K562 (cell line): ENCODE data around the gene SKOR1. TPM values are rescaled to one million over a fixed set of nuclear protein-coding genes. Genes with fewer than 3 reads are reported as not detected.

Source experiments
- ARNT ChIP-seq, 2 experiments: fragments of 450-650 bp; IDR thresholded peaks; 2 replicates each; pipeline ENCODE4 v1.6.1; 2016; ENCODE audit warnings: mild to moderate bottlenecking in 1 of 2
- BCL6 ChIP-seq: fragments of 250-450 bp; sonication (Bioruptor Pico); IDR thresholded peaks from 2 replicates; pipeline ENCODE4 v1.4.0; 2020
- HDAC1 ChIP-seq, 2 experiments: fragments of 450-650 bp; IDR thresholded peaks; 2 replicates each; pipeline ENCODE4 v1.6.1; 2016 to 2017; ENCODE audit warnings: inconsistent platforms in 1 of 2, mild to moderate bottlenecking in 1 of 2, moderate library complexity in 1 of 2
- SIRT6 ChIP-seq: IDR thresholded peaks from one replicate; pipeline ENCODE4 v1.6.1; 2012; ENCODE audit warnings: low read depth, mild to moderate bottlenecking, control low read depth, inconsistent platforms, low read length, moderate library complexity
- XRCC5 ChIP-seq: fragments of 200-400 bp; formaldehyde crosslinking; IDR thresholded peaks from 2 replicates; pipeline ENCODE4 v1.6.1; 2017; ENCODE audit warnings: low read depth, mild to moderate bottlenecking, low read length
- ZNF696 ChIP-seq: fragments of 250-450 bp; sonication (Bioruptor Pico); conservative IDR thresholded peaks from 2 replicates; pipeline ENCODE4 v1.4.0; 2020; ENCODE audit warnings: mild to moderate bottlenecking, moderate library complexity
- polyA plus RNA-seq, 8 experiments: library from polyadenylated mRNA; depleted of rRNA in 4 of 8; stranded (reverse) in 5 of 8; unstranded in 3 of 8; fragments of >200 nt; fragmentation: Nextera tagmentation in 2 of 8; fragmentation: Illumina TruSeq in 1 of 8; extraction: Ambion mirVana in 2 of 8; extraction: Trizol in 1 of 8; gene quantifications; 2 replicates each; pipeline versions ENCODE4 v1.2.1 to v1.2.3, GENCODE V29; 2011 to 2014; ENCODE audit warnings: inconsistent platforms in 1 of 8, missing spikeins in 1 of 8
- total RNA-seq, 7 experiments: library from RNA; depleted of rRNA in 6 of 7; stranded (reverse); fragments of >200 nt in 6 of 7; fragmentation: Illumina TruSeq in 2 of 7; extraction: Trizol in 2 of 7; gene quantifications; 2 replicates each; pipeline versions ENCODE4 v1.2.1 to v1.2.3, GENCODE V29; 2011 to 2021; ENCODE audit warnings: low replicate concordance in 1 of 7
- TF ChIP-seq, protein P1 (sequence below): fragments of 200-600 bp; sonication (generic); IDR thresholded peaks from one replicate; pipeline ENCODE4 v1.6.1; 2012; ENCODE audit warnings: mild to moderate bottlenecking, low read depth, low read length, inconsistent platforms
- TF ChIP-seq, protein P2 (sequence below): fragments of 450-650 bp; IDR thresholded peaks from 2 replicates; pipeline ENCODE4 v1.6.1; 2016; ENCODE audit warnings: antibody characterized with exemption
- TF ChIP-seq, protein P3 (sequence below): fragments of 250-450 bp; sonication (Bioruptor Pico); IDR thresholded peaks from 2 replicates; pipeline ENCODE4 v1.4.0; 2020; ENCODE audit warnings: borderline replicate concordance
- TF ChIP-seq, protein P4 (sequence below): sonication (generic); formaldehyde crosslinking; IDR thresholded peaks from 2 replicates; pipeline ENCODE4 v1.8.1; 2022; ENCODE audit warnings: missing genetic modification reagents

Gene SKOR1
- total and polyA plus RNA-seq, 9 of the 15 experiments (the other 6 are each of a cell fraction or from before 2014, with no cell fraction given), result 0.04 to 0.41 (median 0.09) TPM; not detected in 3

DNA sequence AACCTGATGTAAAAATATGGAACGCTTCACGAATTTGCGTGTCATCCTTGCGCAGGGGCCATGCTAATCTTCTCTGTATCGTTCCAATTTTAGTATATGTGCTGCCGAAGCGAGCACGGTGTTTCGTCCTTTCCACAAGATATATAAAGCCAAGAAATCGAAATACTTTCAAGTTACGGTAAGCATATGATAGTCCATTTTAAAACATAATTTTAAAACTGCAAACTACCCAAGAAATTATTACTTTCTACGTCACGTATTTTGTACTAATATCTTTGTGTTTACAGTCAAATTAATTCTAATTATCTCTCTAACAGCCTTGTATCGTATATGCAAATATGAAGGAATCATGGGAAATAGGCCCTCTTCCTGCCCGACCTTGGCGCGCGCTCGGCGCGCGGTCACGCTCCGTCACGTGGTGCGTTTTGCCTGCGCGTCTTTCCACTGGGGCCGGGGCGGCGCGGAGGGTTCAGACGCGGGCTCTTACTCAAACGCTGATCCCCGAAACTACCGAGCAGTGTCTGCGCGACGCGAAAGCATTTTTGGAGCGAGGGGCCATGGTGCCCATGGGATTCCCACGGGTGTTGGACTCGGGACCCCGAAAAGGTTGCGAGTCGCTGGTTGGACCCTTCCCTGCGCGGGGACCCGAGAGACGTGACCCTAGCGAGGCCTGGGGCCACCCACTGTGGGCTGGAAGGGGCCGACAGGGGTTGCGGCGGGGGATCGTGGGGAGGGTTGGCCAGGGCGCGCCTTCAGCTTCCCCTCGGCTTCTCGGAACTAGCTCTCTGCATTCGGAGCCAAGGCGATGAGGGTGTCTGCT lies 14.8 kb downstream of the SKOR1 start, which contains the start of gene RNU6-1 (continued):
- TF ChIP-seq, protein P1, sequence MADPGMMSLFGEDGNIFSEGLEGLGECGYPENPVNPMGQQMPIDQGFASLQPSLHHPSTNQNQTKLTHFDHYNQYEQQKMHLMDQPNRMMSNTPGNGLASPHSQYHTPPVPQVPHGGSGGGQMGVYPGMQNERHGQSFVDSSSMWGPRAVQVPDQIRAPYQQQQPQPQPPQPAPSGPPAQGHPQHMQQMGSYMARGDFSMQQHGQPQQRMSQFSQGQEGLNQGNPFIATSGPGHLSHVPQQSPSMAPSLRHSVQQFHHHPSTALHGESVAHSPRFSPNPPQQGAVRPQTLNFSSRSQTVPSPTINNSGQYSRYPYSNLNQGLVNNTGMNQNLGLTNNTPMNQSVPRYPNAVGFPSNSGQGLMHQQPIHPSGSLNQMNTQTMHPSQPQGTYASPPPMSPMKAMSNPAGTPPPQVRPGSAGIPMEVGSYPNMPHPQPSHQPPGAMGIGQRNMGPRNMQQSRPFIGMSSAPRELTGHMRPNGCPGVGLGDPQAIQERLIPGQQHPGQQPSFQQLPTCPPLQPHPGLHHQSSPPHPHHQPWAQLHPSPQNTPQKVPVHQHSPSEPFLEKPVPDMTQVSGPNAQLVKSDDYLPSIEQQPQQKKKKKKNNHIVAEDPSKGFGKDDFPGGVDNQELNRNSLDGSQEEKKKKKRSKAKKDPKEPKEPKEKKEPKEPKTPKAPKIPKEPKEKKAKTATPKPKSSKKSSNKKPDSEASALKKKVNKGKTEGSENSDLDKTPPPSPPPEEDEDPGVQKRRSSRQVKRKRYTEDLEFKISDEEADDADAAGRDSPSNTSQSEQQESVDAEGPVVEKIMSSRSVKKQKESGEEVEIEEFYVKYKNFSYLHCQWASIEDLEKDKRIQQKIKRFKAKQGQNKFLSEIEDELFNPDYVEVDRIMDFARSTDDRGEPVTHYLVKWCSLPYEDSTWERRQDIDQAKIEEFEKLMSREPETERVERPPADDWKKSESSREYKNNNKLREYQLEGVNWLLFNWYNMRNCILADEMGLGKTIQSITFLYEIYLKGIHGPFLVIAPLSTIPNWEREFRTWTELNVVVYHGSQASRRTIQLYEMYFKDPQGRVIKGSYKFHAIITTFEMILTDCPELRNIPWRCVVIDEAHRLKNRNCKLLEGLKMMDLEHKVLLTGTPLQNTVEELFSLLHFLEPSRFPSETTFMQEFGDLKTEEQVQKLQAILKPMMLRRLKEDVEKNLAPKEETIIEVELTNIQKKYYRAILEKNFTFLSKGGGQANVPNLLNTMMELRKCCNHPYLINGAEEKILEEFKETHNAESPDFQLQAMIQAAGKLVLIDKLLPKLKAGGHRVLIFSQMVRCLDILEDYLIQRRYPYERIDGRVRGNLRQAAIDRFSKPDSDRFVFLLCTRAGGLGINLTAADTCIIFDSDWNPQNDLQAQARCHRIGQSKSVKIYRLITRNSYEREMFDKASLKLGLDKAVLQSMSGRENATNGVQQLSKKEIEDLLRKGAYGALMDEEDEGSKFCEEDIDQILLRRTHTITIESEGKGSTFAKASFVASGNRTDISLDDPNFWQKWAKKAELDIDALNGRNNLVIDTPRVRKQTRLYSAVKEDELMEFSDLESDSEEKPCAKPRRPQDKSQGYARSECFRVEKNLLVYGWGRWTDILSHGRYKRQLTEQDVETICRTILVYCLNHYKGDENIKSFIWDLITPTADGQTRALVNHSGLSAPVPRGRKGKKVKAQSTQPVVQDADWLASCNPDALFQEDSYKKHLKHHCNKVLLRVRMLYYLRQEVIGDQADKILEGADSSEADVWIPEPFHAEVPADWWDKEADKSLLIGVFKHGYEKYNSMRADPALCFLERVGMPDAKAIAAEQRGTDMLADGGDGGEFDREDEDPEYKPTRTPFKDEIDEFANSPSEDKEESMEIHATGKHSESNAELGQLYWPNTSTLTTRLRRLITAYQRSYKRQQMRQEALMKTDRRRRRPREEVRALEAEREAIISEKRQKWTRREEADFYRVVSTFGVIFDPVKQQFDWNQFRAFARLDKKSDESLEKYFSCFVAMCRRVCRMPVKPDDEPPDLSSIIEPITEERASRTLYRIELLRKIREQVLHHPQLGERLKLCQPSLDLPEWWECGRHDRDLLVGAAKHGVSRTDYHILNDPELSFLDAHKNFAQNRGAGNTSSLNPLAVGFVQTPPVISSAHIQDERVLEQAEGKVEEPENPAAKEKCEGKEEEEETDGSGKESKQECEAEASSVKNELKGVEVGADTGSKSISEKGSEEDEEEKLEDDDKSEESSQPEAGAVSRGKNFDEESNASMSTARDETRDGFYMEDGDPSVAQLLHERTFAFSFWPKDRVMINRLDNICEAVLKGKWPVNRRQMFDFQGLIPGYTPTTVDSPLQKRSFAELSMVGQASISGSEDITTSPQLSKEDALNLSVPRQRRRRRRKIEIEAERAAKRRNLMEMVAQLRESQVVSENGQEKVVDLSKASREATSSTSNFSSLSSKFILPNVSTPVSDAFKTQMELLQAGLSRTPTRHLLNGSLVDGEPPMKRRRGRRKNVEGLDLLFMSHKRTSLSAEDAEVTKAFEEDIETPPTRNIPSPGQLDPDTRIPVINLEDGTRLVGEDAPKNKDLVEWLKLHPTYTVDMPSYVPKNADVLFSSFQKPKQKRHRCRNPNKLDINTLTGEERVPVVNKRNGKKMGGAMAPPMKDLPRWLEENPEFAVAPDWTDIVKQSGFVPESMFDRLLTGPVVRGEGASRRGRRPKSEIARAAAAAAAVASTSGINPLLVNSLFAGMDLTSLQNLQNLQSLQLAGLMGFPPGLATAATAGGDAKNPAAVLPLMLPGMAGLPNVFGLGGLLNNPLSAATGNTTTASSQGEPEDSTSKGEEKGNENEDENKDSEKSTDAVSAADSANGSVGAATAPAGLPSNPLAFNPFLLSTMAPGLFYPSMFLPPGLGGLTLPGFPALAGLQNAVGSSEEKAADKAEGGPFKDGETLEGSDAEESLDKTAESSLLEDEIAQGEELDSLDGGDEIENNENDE, result no peak
- TF ChIP-seq XRCC5 (no peak), ZNF696 (CRISPR knock-in tag) (no peak), SIRT6 (no peak), HDAC1 (IDR thresholded peaks at IDR 0.05) (peak; percentile 59 to 75; a peak in 3 of 4 replicates), BCL6 (CRISPR knock-in tag) (no peak), ARNT (IDR thresholded peaks at IDR 0.05) (peak in 1 of 2 experiments; percentile 4; a peak in 2 of 4 replicates)
- TF ChIP-seq, protein P2, sequence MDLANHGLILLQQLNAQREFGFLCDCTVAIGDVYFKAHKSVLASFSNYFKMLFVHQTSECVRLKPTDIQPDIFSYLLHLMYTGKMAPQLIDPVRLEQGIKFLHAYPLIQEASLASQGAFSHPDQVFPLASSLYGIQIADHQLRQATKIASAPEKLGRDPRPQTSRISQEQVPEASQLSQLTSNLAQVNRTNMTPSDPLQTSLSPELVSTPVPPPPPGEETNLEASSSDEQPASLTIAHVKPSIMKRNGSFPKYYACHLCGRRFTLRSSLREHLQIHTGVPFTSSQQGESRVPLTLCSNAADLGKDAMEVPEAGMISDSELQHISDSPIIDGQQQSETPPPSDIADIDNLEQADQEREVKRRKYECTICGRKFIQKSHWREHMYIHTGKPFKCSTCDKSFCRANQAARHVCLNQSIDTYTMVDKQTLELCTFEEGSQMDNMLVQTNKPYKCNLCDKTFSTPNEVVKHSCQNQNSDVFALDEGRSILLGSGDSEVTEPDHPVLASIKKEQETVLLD, result peak; percentile 17; the same call in 1 of the 2 replicates
- TF ChIP-seq, protein P3, sequence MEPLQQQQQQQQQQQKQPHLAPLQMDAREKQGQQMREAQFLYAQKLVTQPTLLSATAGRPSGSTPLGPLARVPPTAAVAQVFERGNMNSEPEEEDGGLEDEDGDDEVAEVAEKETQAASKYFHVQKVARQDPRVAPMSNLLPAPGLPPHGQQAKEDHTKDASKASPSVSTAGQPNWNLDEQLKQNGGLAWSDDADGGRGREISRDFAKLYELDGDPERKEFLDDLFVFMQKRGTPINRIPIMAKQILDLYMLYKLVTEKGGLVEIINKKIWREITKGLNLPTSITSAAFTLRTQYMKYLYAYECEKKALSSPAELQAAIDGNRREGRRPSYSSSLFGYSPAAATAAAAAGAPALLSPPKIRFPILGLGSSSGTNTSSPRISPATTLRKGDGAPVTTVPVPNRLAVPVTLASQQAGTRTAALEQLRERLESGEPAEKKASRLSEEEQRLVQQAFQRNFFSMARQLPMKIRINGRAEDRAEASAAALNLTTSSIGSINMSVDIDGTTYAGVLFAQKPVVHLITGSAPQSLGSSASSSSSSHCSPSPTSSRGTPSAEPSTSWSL (CRISPR knock-in tag), result no peak
- TF ChIP-seq, protein P4, sequence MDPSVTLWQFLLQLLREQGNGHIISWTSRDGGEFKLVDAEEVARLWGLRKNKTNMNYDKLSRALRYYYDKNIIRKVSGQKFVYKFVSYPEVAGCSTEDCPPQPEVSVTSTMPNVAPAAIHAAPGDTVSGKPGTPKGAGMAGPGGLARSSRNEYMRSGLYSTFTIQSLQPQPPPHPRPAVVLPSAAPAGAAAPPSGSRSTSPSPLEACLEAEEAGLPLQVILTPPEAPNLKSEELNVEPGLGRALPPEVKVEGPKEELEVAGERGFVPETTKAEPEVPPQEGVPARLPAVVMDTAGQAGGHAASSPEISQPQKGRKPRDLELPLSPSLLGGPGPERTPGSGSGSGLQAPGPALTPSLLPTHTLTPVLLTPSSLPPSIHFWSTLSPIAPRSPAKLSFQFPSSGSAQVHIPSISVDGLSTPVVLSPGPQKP (CRISPR knock-in tag), result no peak
